Measurements from ENCODE around the gene IRF8. TPM values are rescaled to one million over a fixed set of nuclear protein-coding genes. Genes with fewer than 3 reads are reported as not detected.

Gene IRF8
- polyA plus RNA-seq, 1 experiment, result not detected

GRCh38 chr16:85924675-85925074 lies 25.7 kb downstream of the IRF8 start:
- Histone ChIP-seq H3K27me3 (ENCODE audit: control insufficient read depth, insufficient read depth, low read length) (peaks cover 43% of the 10 kb centered on the region), H3K4me3 (ENCODE audit: low read depth, low read length) (no peak overlapping the region), H3K27ac (ENCODE audit: low read depth, low read length) (no peak overlapping the region), H3K9me3 (ENCODE audit: control insufficient read depth, insufficient read depth, low read length) (no peaks in the 10 kb centered on the region; the same call in 1 of the 2 replicates)
- CTCF ChIA-PET, result interaction anchor here (1.6 kb wide), 1 partner anchor 103 kb away, joined by 4 read pairs; no protein-coding TSS in a partner anchor
- POLR2A ChIA-PET, result no interaction called here
- no peak for DNase-seq (ENCODE audit: low read depth, low spot score)
- TF ChIP-seq CTCF (IDR thresholded peaks at IDR 0.05; ENCODE audit: low read depth, low read length), result no peak

DNA sequence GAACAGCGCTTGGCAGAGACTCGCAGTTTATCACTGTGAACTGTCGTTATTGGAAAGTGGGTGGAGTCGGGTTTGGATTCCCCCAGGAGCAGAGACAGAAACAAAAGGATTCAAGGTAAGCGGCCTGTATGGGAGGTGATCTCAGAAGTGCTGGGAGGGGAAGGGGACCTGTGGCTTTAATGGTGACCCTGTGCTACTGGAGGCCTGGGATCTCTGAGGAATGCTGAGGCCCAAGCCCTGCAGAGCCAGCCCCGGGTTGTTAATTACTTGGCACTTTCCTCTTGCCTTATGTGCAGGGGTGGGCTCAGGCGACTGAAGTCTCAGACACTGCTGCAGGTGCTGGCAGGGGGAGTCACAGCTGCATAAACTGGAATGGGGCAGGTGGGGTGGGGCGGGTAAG lies 27.4 kb downstream of the IRF8 start:
- TF ChIP-seq CTCF (IDR thresholded peaks at IDR 0.05; ENCODE audit: low read depth, low read length), result no peak
- ChIA-PET POLR2A (no interaction called here), CTCF (no interaction called here)
- Histone ChIP-seq H3K4me3 (ENCODE audit: low read depth, low read length) (no peak overlapping the region), H3K27ac (ENCODE audit: low read depth, low read length) (no peak overlapping the region), H3K27me3 (ENCODE audit: control insufficient read depth, insufficient read depth, low read length) (peaks cover 54% of the 10 kb centered on the region), H3K9me3 (ENCODE audit: control insufficient read depth, insufficient read depth, low read length) (no peaks in the 10 kb centered on the region; the same call in 1 of the 2 replicates)
- no peak for DNase-seq (ENCODE audit: low read depth, low spot score)

GRCh38 chr16:85927371-85927770 lies 28.4 kb downstream of the IRF8 start:
- peaks cover 63% of the 10 kb centered on the region for H3K27me3 ChIP-seq (ENCODE audit: control insufficient read depth, insufficient read depth, low read length)
- H3K9me3 ChIP-seq (ENCODE audit: control insufficient read depth, insufficient read depth, low read length), result no peaks in the 10 kb centered on the region; the same call in 1 of the 2 replicates
- no peak for DNase-seq (ENCODE audit: low read depth, low spot score)
- ChIA-PET POLR2A (interaction anchor here (1.3 kb wide), 1 partner anchor 16 kb away, joined by 3 read pairs; no protein-coding TSS in a partner anchor), CTCF (interaction anchor here (1.3 to 1.6 kb wide), 2 partner anchors 106 to 108 kb away, joined by 3 to 5 read pairs; no protein-coding TSS in a partner anchor)
- TF ChIP-seq CTCF (IDR thresholded peaks at IDR 0.05; ENCODE audit: low read depth, low read length), result no peak
- no peak overlapping the region for H3K27ac ChIP-seq (ENCODE audit: low read depth, low read length)
- H3K4me3 ChIP-seq (ENCODE audit: low read depth, low read length), result no peak overlapping the region

GRCh38 chr16:85927959-85928358 lies 29.0 kb downstream of the IRF8 start:
- Histone ChIP-seq H3K9me3 (ENCODE audit: control insufficient read depth, insufficient read depth, low read length) (no peaks in the 10 kb centered on the region; the same call in 1 of the 2 replicates), H3K4me3 (ENCODE audit: low read depth, low read length) (no peak overlapping the region), H3K27ac (ENCODE audit: low read depth, low read length) (no peak overlapping the region), H3K27me3 (ENCODE audit: control insufficient read depth, insufficient read depth, low read length) (peaks cover 66% of the 10 kb centered on the region)
- CTCF ChIA-PET, result interaction anchor here (1.3 to 1.6 kb wide), 2 partner anchors 107 to 109 kb away, joined by 3 to 5 read pairs; no protein-coding TSS in a partner anchor
- POLR2A ChIA-PET, result interaction anchor here (1.3 kb wide), 1 partner anchor 16 kb away, joined by 3 read pairs; no protein-coding TSS in a partner anchor
- DNase-seq (ENCODE audit: low read depth, low spot score), result no peak
- no peak for TF ChIP-seq CTCF (IDR thresholded peaks at IDR 0.05; ENCODE audit: low read depth, low read length)

GRCh38 chr16:85928401-85928820 lies 29.4 kb downstream of the IRF8 start:
- Histone ChIP-seq H3K27me3 (ENCODE audit: control insufficient read depth, insufficient read depth, low read length) (peaks cover 66% of the 10 kb centered on the region), H3K9me3 (ENCODE audit: control insufficient read depth, insufficient read depth, low read length) (no peaks in the 10 kb centered on the region; the same call in 1 of the 2 replicates), H3K27ac (ENCODE audit: low read depth, low read length) (no peak overlapping the region), H3K4me3 (ENCODE audit: low read depth, low read length) (no peak overlapping the region)
- POLR2A ChIA-PET, result interaction anchor here (1.3 kb wide), 1 partner anchor 17 kb away, joined by 3 read pairs; no protein-coding TSS in a partner anchor
- CTCF ChIA-PET, result interaction anchor here (1.6 kb wide), 1 partner anchor 107 kb away, joined by 5 read pairs; no protein-coding TSS in a partner anchor
- DNase-seq (ENCODE audit: low read depth, low spot score), result no peak
- TF ChIP-seq CTCF (IDR thresholded peaks at IDR 0.05; ENCODE audit: low read depth, low read length), result no peak
